GM19035 (cell line): Measurements from ENCODE around the gene KIAA1217.

Experiments
- ATAC-seq: cut with Tn5 transposase; IDR thresholded peaks from one replicate; pipeline ENCODE4 v1.9.1; 2021; ENCODE audit not compliant: unreplicated experiment

The KIAA1217 gene

GRCh38 chr10:24494236-24494635, 285.3 kb downstream of the KIAA1217 start:
- no peak for ATAC-seq

GRCh38 chr10:24494777-24495176, 285.8 kb downstream of the KIAA1217 start:
- ATAC-seq = no peak

- no peak for ATAC-seq
Observed at GRCh38 chr10:24495666-24496460, 286.9 kb downstream of the KIAA1217 start.

- no peak for ATAC-seq
Observed at GRCh38 chr10:24496906-24497305, 288.0 kb downstream of the KIAA1217 start.

GRCh38 chr10:24501056-24501711, 292.2 kb downstream of the KIAA1217 start:
- ATAC-seq = no peak

- ATAC-seq = no peak
Observed at GRCh38 chr10:24502006-24502405, 293.1 kb downstream of the KIAA1217 start.

GRCh38 chr10:24502801-24503460, 294.0 kb downstream of the KIAA1217 start:
- ATAC-seq = no peak

- peak; percentile 85 for ATAC-seq
Observed at GRCh38 chr10:24503461-24504320, 294.8 kb downstream of the KIAA1217 start.

GRCh38 chr10:24505759-24506158, 296.8 kb downstream of the KIAA1217 start:
- ATAC-seq = no peak

GRCh38 chr10:24513155-24513554, 304.2 kb downstream of the KIAA1217 start:
- ATAC-seq = no peak

GRCh38 chr10:24515481-24515880, 306.5 kb downstream of the KIAA1217 start:
- ATAC-seq = no peak

- no peak for ATAC-seq
Observed at GRCh38 chr10:24518411-24518810, 309.5 kb downstream of the KIAA1217 start.

- no peak for ATAC-seq
Observed at GRCh38 chr10:24518981-24519597, 310.2 kb downstream of the KIAA1217 start.

GRCh38 chr10:24519950-24520349, 311.0 kb downstream of the KIAA1217 start:
- ATAC-seq = no peak

- ATAC-seq = no peak
Observed at GRCh38 chr10:24524314-24524713, 315.4 kb downstream of the KIAA1217 start.

GRCh38 chr10:24526085-24526649, 317.2 kb downstream of the KIAA1217 start:
- ATAC-seq = no peak

- no peak for ATAC-seq
Observed at GRCh38 chr10:24528946-24529345, 320.0 kb downstream of the KIAA1217 start.

- no peak for ATAC-seq
Observed at GRCh38 chr10:24531439-24531838, 322.5 kb downstream of the KIAA1217 start.

GRCh38 chr10:24533981-24534380, 325.0 kb downstream of the KIAA1217 start:
- no peak for ATAC-seq

- no peak for ATAC-seq
Observed at GRCh38 chr10:24536636-24537035, 327.7 kb downstream of the KIAA1217 start.
